AG04450 (cell line): Measurements from ENCODE around the gene SIGLEC1. TPM values are rescaled to one million over a fixed set of nuclear protein-coding genes. Genes with fewer than 3 reads are reported as not detected.

Experiments
- CTCF ChIA-PET: fragments of 300-600, 350-600 bp; formaldehyde crosslinking; extraction: SDS; loops from one replicate; lab custom pipeline; 2022; ENCODE audit warnings: antibody characterized with exemption, inconsistent platforms; lab: Charles Lee
- POLR2A ChIA-PET: fragments of 350-600 bp; formaldehyde crosslinking; extraction: SDS; loops from one replicate; lab custom pipeline; 2021; ENCODE audit warnings: antibody characterized with exemption, inconsistent platforms; lab: Yijun Ruan, JAX
- DNase-seq: peaks from one replicate; pipeline ENCODE4 v3.0.0-alpha.2; 2011; ENCODE audit warnings: low read depth, low spot score
- H3K27ac ChIP-seq: one replicate; pipeline ENCODE4 v1.5.1; 2012; ENCODE audit warnings: low read depth, low read length, control low read depth
- H3K27me3 ChIP-seq: one replicate; pipeline ENCODE4 v1.6.0; 2012; ENCODE audit warnings: low read length; ENCODE audit not compliant: control insufficient read depth, insufficient read depth
- H3K4me3 ChIP-seq: 2 replicates; pipeline ENCODE4 v1.5.1; 2011; ENCODE audit warnings: mild to moderate bottlenecking, low read depth, low read length, control low read depth
- H3K9me3 ChIP-seq: 2 replicates; pipeline ENCODE4 v1.5.1; 2012; ENCODE audit warnings: low read length; ENCODE audit not compliant: control insufficient read depth, insufficient read depth
- polyA plus RNA-seq: library from polyadenylated mRNA; depleted of rRNA; stranded (reverse); fragments of >200 nt; gene quantifications from 2 replicates; pipeline ENCODE4 v1.2.3, GENCODE V29; 2011
- TF ChIP-seq, protein P1 (sequence below): IDR thresholded peaks from 2 replicates; pipeline ENCODE4 v1.5.1; 2011; ENCODE audit warnings: low read depth, low read length, control low read depth, inconsistent platforms

Gene SIGLEC1
- polyA plus RNA-seq, 1 experiment: not detected

DNA sequence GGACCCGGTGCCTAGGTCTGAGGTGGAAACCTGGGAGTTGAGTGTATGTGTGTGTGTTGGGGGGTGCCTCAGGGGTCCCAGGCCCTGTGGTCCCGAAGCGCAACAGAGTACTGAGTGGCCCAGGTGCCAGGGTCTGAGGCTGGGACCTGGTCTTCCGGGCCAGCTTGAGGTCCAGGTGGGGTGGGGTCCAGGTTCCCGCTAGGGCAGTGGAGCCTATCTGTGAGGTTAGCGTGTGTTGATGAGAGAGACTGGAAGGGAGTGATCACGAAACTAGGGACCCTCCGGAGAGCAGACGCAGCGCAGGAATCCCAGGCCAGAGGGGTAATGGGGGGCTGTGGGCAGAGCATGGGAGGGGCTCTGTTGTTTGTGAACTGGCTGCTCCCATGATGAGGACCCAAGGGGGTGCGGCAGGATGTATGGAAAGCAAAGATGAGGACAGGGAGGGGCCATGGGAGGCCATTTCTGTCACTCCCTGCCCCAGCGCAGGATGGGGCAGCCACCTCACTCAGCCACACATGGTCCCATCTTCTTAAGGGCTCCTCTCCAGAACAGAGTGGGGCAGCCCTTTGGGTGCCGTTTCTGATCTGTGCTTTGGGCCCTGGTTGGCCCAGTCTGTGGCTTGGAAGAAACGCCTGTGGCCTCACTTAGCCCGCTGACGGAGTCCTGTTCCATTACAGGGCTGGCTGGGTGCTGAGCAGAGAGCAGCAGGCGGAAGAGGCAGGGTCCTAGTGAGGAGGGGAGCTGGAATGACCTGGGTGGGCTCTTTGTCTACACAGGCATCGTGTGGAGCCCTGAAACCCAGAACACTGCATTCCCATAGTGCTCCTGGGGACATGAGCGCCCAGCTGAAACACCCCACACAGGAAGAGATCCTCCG lies 21.0 kb upstream of the SIGLEC1 start:
- POLR2A ChIA-PET: no interaction called here
- Histone ChIP-seq H3K27me3 (peaks cover 49% of the 10 kb centered on the region), H3K4me3 (no peak overlapping the region), H3K9me3 (no peaks in the 10 kb centered on the region), H3K27ac (no peak overlapping the region)
- DNase-seq: no peak
- CTCF ChIA-PET: interaction anchor here (3.1 kb wide), 1 partner anchor 22 kb away, joined by 13 read pairs; no protein-coding TSS in a partner anchor
- TF ChIP-seq, protein P1, sequence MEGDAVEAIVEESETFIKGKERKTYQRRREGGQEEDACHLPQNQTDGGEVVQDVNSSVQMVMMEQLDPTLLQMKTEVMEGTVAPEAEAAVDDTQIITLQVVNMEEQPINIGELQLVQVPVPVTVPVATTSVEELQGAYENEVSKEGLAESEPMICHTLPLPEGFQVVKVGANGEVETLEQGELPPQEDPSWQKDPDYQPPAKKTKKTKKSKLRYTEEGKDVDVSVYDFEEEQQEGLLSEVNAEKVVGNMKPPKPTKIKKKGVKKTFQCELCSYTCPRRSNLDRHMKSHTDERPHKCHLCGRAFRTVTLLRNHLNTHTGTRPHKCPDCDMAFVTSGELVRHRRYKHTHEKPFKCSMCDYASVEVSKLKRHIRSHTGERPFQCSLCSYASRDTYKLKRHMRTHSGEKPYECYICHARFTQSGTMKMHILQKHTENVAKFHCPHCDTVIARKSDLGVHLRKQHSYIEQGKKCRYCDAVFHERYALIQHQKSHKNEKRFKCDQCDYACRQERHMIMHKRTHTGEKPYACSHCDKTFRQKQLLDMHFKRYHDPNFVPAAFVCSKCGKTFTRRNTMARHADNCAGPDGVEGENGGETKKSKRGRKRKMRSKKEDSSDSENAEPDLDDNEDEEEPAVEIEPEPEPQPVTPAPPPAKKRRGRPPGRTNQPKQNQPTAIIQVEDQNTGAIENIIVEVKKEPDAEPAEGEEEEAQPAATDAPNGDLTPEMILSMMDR: no peak

DNA sequence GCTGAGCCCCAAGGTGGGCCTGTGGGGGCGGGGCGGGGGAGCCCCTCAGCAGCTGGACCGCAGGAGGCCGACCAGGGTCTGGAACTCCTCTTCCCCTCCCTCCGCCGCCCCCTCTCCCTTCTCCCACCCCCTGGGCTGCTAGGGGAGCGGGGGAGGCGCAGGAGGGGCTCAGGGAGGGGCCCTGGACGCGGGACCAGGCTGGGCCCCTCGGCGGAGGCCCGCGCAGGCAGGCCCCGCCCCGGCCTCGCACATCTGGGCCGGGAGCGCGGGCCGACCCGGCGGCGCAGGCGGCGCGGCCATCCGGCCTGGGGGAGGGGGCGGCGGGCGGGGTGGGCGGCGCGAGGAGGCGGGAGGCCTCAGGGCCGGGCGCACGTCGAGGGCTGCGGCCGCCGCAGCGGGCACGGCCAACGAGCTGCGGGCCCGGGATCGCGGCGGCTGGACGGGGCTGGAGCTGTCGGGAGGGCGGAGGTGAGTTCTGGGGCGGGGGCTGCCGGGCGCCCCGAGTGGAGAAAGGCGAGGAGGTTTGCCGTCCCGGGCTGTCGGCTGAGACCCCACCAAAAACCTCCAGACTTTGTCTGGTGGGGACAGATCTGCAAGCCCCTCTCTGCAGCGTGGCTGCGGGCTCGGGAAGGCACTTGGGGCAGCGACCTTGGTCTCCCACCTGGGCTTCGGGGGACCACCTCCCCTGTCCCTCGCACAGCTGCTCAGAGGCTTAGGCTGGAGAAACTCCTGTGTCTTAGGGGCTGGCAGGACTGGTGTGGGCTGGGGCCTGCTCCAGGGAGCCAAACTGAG lies 20.1 kb upstream of the SIGLEC1 start, which contains the start of gene HSPA12B:
HSPA12B (plus strand) TSS at position 359 of the 792 bp plus-strand sequence. CDS start 5,990 bp downstream, outside the sequence.
- H3K27ac ChIP-seq: no peak within 1 kb of the TSS
- POLR2A ChIA-PET: no interaction called here
- TF ChIP-seq, protein P1: no peak
- H3K4me3 ChIP-seq: no peak within 1 kb of the TSS; the same call in 1 of the 2 replicates
- H3K9me3 ChIP-seq: no peaks in the 10 kb centered on the region
- CTCF ChIA-PET: interaction anchor here (3.1 kb wide), 1 partner anchor 22 kb away, joined by 13 read pairs; no protein-coding TSS in a partner anchor
- peaks cover 53% of the 10 kb centered on the region for H3K27me3 ChIP-seq
- no peak for DNase-seq

DNA sequence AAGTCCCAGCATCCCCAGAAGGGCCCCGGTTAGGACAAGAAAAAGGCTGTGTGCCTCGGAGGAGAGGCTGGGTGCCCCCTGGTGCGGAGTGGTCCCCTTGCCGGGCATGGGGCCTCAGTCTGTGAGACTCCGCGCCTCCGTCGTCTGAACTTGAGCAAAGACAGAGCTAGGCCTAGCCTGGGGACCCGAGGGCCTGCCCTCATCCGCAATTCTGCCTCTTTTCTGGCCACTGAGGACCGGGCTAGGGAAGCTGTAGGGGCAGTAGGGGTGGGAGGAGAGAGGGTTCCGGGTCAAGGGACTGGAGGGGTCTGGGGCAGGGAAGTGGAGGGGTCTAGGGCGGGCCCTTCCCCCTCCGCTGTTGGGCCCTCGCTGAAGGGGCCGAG lies 19.5 kb upstream of the SIGLEC1 start:
- CTCF ChIA-PET: interaction anchor here (3.1 kb wide), 1 partner anchor 21 kb away, joined by 13 read pairs; no protein-coding TSS in a partner anchor
- Histone ChIP-seq H3K27me3 (peaks cover 53% of the 10 kb centered on the region), H3K27ac (no peak overlapping the region), H3K9me3 (no peaks in the 10 kb centered on the region), H3K4me3 (no peak overlapping the region)
- no peak for DNase-seq
- TF ChIP-seq, protein P1: no peak
- POLR2A ChIA-PET: no interaction called here

DNA sequence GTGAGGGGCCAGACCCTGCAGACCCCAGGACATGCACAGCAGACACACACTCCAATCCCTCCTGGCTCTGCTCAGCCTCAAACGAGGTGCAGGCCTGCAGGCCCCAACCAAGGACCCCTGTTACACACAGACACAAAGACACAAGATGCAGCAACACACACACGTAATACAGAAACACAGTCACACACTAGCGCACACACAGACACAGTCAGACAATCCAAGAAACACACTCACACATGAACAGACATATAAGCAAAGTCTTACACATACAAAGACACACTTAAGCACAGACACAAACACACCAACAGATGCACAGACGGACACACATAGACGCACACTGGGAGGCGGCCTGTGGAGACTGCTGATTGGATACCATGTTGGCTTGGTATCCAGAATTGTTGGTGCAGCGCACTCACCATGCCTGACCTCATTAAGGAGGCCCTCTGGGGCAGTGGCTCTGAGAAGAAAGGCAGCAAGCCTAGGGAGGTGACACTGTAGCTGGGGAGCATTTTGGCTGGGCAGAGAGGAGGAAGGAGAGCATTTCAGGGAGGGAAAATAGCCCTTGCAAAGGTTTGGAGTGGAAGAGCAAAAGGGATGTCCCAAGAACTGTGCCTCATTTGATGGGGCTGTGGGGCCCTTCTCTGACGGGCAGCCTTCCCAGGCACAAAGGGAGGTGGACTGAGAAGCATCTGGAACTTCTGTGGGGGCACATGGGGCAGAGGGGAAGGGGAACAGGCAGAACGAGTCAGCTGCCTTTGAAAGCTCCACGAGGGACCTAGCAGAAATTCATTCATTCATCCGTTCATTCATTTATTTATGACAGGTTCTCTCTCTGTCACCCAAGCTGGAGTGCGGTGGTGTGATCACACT lies 18.6 kb upstream of the SIGLEC1 start:
- Histone ChIP-seq H3K4me3 (no peak overlapping the region), H3K27ac (no peak overlapping the region), H3K27me3 (peaks cover 48% of the 10 kb centered on the region), H3K9me3 (no peaks in the 10 kb centered on the region)
- TF ChIP-seq, protein P1: no peak
- ChIA-PET CTCF (interaction anchor here (3.1 kb wide), 1 partner anchor 20 kb away, joined by 13 read pairs; no protein-coding TSS in a partner anchor), POLR2A (no interaction called here)
- DNase-seq: no peak
